Astrocyte (in vitro differentiated cells and primary cell): Measurements from ENCODE around the gene CUEDC1. TPM values are rescaled to one million over a fixed set of nuclear protein-coding genes. Genes with fewer than 3 reads are reported as not detected.

Experiments used
- DNase-seq: peaks from one replicate; pipeline ENCODE4 v3.0.0-alpha.2; 2010; ENCODE audit warnings: low read depth
- FAIRE-seq: peaks from 2 replicates; lab custom pipeline; 2011; peaks lifted over from hg19 to GRCh38; lab: Jason Lieb, UNC
- H2AFZ ChIP-seq: 2 replicates; pipeline ENCODE4 v1.6.0; 2012; ENCODE audit warnings: low read depth, low read length, inconsistent platforms
- H3K27ac ChIP-seq: 2 replicates; pipeline ENCODE4 v1.5.1; 2011; ENCODE audit warnings: low read depth, low read length, inconsistent platforms
- H3K27me3 ChIP-seq: 2 replicates; pipeline ENCODE4 v1.6.0; 2011; ENCODE audit warnings: low read length, inconsistent platforms; ENCODE audit not compliant: insufficient read depth
- H3K36me3 ChIP-seq: 2 replicates; pipeline ENCODE4 v1.5.1; 2011; ENCODE audit warnings: low read length, inconsistent platforms; ENCODE audit not compliant: insufficient read depth
- H3K4me1 ChIP-seq: 2 replicates; pipeline ENCODE4 v1.5.1; 2011; ENCODE audit warnings: low read length, inconsistent platforms; ENCODE audit not compliant: insufficient read depth
- H3K4me2 ChIP-seq: 2 replicates; pipeline ENCODE4 v1.6.0; 2012; ENCODE audit warnings: low read length, inconsistent platforms
- H3K4me3 ChIP-seq: 2 replicates; pipeline ENCODE4 v1.5.1; 2011; ENCODE audit warnings: low read depth, mild to moderate bottlenecking, low read length, inconsistent platforms; ENCODE audit not compliant: insufficient read depth
- H3K79me2 ChIP-seq: 2 replicates; pipeline ENCODE4 v1.6.0; 2012; ENCODE audit warnings: mild to moderate bottlenecking, low read length, inconsistent platforms; ENCODE audit not compliant: insufficient read depth
- H3K9ac ChIP-seq: 2 replicates; pipeline ENCODE4 v1.6.0; 2012; ENCODE audit warnings: mild to moderate bottlenecking, low read length, inconsistent platforms
- H3K9me3 ChIP-seq: 2 replicates; pipeline ENCODE4 v1.5.1; 2012; ENCODE audit warnings: low read depth, mild to moderate bottlenecking, low read length, inconsistent platforms; ENCODE audit not compliant: insufficient read depth
- H4K20me1 ChIP-seq: 2 replicates; pipeline ENCODE4 v1.6.0; 2012; ENCODE audit warnings: low read length, inconsistent platforms; ENCODE audit not compliant: insufficient read depth
- H3K27ac Mint-ChIP-seq: one replicate; pipeline ENCODE4 v1.8.0; 2021; ENCODE audit warnings: mild to moderate bottlenecking, mixed read lengths; ENCODE audit not compliant: unreplicated experiment
- H3K27me3 Mint-ChIP-seq: one replicate; pipeline ENCODE4 v1.8.0; 2021; ENCODE audit warnings: low read depth, mixed read lengths; ENCODE audit not compliant: unreplicated experiment
- H3K36me3 Mint-ChIP-seq: one replicate; pipeline ENCODE4 v1.8.0; 2021; ENCODE audit warnings: low read depth, mixed read lengths; ENCODE audit not compliant: unreplicated experiment
- H3K4me1 Mint-ChIP-seq: one replicate; pipeline ENCODE4 v1.8.0; 2021; ENCODE audit warnings: low read depth, mixed read lengths; ENCODE audit not compliant: unreplicated experiment
- H3K4me3 Mint-ChIP-seq: one replicate; pipeline ENCODE4 v1.8.0; 2021; ENCODE audit warnings: mild to moderate bottlenecking, moderate library complexity, mixed read lengths; ENCODE audit not compliant: unreplicated experiment
- H3K9me3 Mint-ChIP-seq: one replicate; pipeline ENCODE4 v1.8.0; 2021; ENCODE audit warnings: mild to moderate bottlenecking, mixed read lengths; ENCODE audit not compliant: unreplicated experiment
- EZH2 ChIP-seq: IDR thresholded peaks from 2 replicates; pipeline ENCODE4 v1.6.1; 2012; ENCODE audit warnings: mild to moderate bottlenecking, low read length, inconsistent platforms; ENCODE audit not compliant: insufficient read depth
- total RNA-seq: library from RNA; stranded (reverse); gene quantifications from 2 replicates; pipeline ENCODE4 v1.2.1, GENCODE V29; 2021
- TF ChIP-seq, protein P1 (sequence below): IDR thresholded peaks from 2 replicates; pipeline ENCODE4 v1.5.1; 2011; ENCODE audit warnings: low read depth, mild to moderate bottlenecking, inconsistent platforms, low read length, moderate library complexity; ENCODE audit not compliant: insufficient read depth

The CUEDC1 gene
- total RNA-seq, 1 donor from 2014 or later = 43.7 TPM

GRCh38 chr17:57856792-57857620, 98.2 kb downstream of the CUEDC1 start:
- no peak overlapping the region for H3K9ac ChIP-seq
- Mint-ChIP-seq H3K4me1 (peaks cover 28% of the 10 kb centered on the region), H3K9me3 (no peaks in the 10 kb centered on the region), H3K36me3 (peaks cover 3% of the 10 kb centered on the region), H3K27ac (no peak overlapping the region), H3K27me3 (no peaks in the 10 kb centered on the region), H3K4me3 (no peak overlapping the region)
- H3K9me3 ChIP-seq = no peaks in the 10 kb centered on the region
- no peak overlapping the region for H3K4me2 ChIP-seq
- H3K27ac ChIP-seq = no peak overlapping the region
- H2AFZ ChIP-seq = no peak overlapping the region
- no peaks in the 10 kb centered on the region for H3K79me2 ChIP-seq
- TF ChIP-seq, protein P1, sequence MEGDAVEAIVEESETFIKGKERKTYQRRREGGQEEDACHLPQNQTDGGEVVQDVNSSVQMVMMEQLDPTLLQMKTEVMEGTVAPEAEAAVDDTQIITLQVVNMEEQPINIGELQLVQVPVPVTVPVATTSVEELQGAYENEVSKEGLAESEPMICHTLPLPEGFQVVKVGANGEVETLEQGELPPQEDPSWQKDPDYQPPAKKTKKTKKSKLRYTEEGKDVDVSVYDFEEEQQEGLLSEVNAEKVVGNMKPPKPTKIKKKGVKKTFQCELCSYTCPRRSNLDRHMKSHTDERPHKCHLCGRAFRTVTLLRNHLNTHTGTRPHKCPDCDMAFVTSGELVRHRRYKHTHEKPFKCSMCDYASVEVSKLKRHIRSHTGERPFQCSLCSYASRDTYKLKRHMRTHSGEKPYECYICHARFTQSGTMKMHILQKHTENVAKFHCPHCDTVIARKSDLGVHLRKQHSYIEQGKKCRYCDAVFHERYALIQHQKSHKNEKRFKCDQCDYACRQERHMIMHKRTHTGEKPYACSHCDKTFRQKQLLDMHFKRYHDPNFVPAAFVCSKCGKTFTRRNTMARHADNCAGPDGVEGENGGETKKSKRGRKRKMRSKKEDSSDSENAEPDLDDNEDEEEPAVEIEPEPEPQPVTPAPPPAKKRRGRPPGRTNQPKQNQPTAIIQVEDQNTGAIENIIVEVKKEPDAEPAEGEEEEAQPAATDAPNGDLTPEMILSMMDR = no peak
- TF ChIP-seq EZH2 = no peak
- H3K36me3 ChIP-seq = no peaks in the 10 kb centered on the region
- DNase-seq (no peak), FAIRE-seq (no peak)
- peaks cover 15% of the 10 kb centered on the region for H3K4me1 ChIP-seq
- no peak overlapping the region for H3K4me3 ChIP-seq
- no peaks in the 10 kb centered on the region for H4K20me1 ChIP-seq
- H3K27me3 ChIP-seq = no peaks in the 10 kb centered on the region

- no peak overlapping the region for H3K27ac ChIP-seq
- TF ChIP-seq, protein P1 = no peak
- no peak for TF ChIP-seq EZH2
- no peaks in the 10 kb centered on the region for H3K9me3 ChIP-seq
- H4K20me1 ChIP-seq = no peaks in the 10 kb centered on the region
- peaks cover 23% of the 10 kb centered on the region for H3K4me1 Mint-ChIP-seq
- DNase-seq (no peak), FAIRE-seq (no peak)
- no peak overlapping the region for H3K4me3 Mint-ChIP-seq
- peaks cover 10% of the 10 kb centered on the region for H3K4me1 ChIP-seq
- no peaks in the 10 kb centered on the region for H3K27me3 ChIP-seq
- no peaks in the 10 kb centered on the region for H3K79me2 ChIP-seq
- no peak overlapping the region for H2AFZ ChIP-seq
- H3K36me3 Mint-ChIP-seq = peaks cover 3% of the 10 kb centered on the region
- H3K4me2 ChIP-seq = no peak overlapping the region
- no peaks in the 10 kb centered on the region for H3K27me3 Mint-ChIP-seq
- peak overlapping the region; percentile 36 for H3K27ac Mint-ChIP-seq
- H3K9ac ChIP-seq = no peak overlapping the region
- no peaks in the 10 kb centered on the region for H3K9me3 Mint-ChIP-seq
- H3K36me3 ChIP-seq = no peaks in the 10 kb centered on the region
- no peak overlapping the region for H3K4me3 ChIP-seq
These were observed 99.7 kb downstream of the CUEDC1 start for GRCh38 chr17:57855391-57856035.
